H1 (cell line): ENCODE results near the gene ACP3. TPM values are rescaled to one million over a fixed set of nuclear protein-coding genes. Genes with fewer than 3 reads are reported as not detected.

ENCODE experiments used
- CBX8 ChIP-seq: fragments of 300-800, 300-1000 bp; sonication (generic); IDR thresholded peaks from 2 replicates; pipeline ENCODE4 v1.7.1; 2016; ENCODE audit warnings: low read depth, low read length, borderline replicate concordance
- polyA plus RNA-seq, 7 experiments: library from polyadenylated mRNA; depleted of rRNA in 3 of 7; stranded (reverse) in 5 of 7; unstranded in 2 of 7; fragments of >200 nt in 5 of 7; fragments of 200-250 nt in 2 of 7; gene quantifications; 1 replicate in 5 of 7; 2 replicates in 1 of 7; 4 replicates in 1 of 7; pipeline versions ENCODE4 v1.2.1 to v1.2.3, GENCODE V29; 2011 to 2013; ENCODE audit warnings: missing spikeins in 2 of 7, mixed read lengths in 2 of 7
- total RNA-seq: library from RNA; stranded (reverse); fragmentation: NEBNext Ultra II Directional; extraction: Animal tissue kit (Norgen Biotek cat#: 25700); gene quantifications from 2 replicates; pipeline ENCODE4 v1.2.1, GENCODE V29; 2021

The ACP3 gene
- total and polyA plus RNA-seq, 2 of the 8 experiments (the other 6 are each of a cell fraction or from before 2014, with no cell fraction given): 1.2 to 1.4 TPM

- no peak for TF ChIP-seq CBX8
- TF ChIP-seq, all 59 proteins: peak for 0
Measured at GRCh38 chr3:132362329-132362728, 45.1 kb downstream of the ACP3 start (continued).
